Measurements from ENCODE around the gene ST6GALNAC5.

GRCh38 chr1:77037038-77037437, 169.8 kb downstream of the ST6GALNAC5 start:
- no peak for TF ChIP-seq EZH2 (optimal IDR thresholded peaks at IDR 0.05; ENCODE audit: low read depth, low read length)
- TF ChIP-seq, protein P1, sequence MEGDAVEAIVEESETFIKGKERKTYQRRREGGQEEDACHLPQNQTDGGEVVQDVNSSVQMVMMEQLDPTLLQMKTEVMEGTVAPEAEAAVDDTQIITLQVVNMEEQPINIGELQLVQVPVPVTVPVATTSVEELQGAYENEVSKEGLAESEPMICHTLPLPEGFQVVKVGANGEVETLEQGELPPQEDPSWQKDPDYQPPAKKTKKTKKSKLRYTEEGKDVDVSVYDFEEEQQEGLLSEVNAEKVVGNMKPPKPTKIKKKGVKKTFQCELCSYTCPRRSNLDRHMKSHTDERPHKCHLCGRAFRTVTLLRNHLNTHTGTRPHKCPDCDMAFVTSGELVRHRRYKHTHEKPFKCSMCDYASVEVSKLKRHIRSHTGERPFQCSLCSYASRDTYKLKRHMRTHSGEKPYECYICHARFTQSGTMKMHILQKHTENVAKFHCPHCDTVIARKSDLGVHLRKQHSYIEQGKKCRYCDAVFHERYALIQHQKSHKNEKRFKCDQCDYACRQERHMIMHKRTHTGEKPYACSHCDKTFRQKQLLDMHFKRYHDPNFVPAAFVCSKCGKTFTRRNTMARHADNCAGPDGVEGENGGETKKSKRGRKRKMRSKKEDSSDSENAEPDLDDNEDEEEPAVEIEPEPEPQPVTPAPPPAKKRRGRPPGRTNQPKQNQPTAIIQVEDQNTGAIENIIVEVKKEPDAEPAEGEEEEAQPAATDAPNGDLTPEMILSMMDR (IDR thresholded peaks at IDR 0.05; ENCODE audit: low read length) = no peak

All from MM.1S (cell line).